ENCODE data around the gene ERN1.

ERN1 gene

DNA sequence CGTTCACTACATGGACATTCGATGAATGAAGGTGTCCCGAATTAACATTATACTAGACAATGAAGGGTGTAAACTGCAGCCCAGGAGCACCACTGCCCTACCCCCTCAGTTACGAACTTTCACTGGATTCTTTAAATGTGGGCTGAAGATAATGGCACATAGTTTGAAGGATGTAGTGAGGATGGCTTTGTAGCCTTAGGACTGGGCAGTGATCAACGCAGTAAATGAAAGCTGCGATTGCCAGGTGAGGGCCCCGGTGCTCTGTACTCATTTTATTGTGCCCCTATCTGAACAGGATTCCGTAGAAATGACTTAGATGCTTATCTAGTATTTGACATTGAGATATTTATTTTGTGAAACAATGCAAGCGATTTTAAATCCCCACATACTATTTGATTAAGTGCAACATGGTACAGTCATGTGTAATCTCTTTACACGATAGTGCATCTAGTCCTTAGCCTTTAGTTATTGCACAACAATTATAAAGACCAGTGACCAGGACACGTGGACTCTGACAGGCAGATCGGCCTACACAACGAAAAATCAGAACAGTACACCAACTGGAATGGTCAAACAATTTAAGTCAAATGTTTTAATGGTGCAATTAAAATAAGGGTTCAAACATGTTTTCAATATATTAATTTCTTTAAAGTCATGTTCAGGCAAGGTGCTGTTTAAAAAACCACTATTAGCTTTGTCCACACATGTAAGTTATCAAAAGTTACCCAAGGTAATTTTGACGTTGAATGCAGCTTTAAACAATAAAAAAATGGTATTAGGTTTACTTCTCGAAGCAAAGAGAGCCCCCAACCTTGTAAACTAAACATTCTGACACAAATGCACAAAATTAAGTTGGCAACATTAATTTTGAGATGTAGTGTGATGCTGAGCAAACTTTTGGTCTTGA, 17.4 kb upstream of the ERN1 start:
- no peak for ATAC-seq (ENCODE audit: insufficient read depth, low read depth)
- DNase-seq = no peak
- Histone ChIP-seq H2AFZ (ENCODE audit: low read depth, low read length) (no peak overlapping the region), H3K79me2 (ENCODE audit: insufficient read depth, low read length) (peaks cover 17% of the 10 kb centered on the region), H4K20me1 (ENCODE audit: insufficient read depth, low read length) (0 out of 2 replicates have a peak, but pooled peaks cover 5% of the 10 kb centered on the region), H3K4me2 (ENCODE audit: insufficient read depth, low read length) (peak overlapping the region; percentile 73), H3K36me3 (ENCODE audit: insufficient read depth, low read length) (peaks cover 30% of the 10 kb centered on the region), H3K27me3 (ENCODE audit: insufficient read depth, low read length, poor library complexity) (no peaks in the 10 kb centered on the region), H3K4me3 (ENCODE audit: low read depth in 1 of 2, low read length in 2 of 2) (peak overlapping the region; percentile 73 to 74; a peak in 3 of 4 replicates), H3K4me1 (ENCODE audit: insufficient read depth, low read length) (peaks cover 20% of the 10 kb centered on the region), H3K9ac (ENCODE audit: low read depth, low read length) (peak overlapping the region; percentile 81), H3K9me3 (ENCODE audit: insufficient read depth, low read length, severe bottlenecking) (no peaks in the 10 kb centered on the region), H3K27ac (ENCODE audit: low read length) (peak overlapping the region; percentile 86)
- no peak for TF ChIP-seq EZH2 (IDR thresholded peaks at IDR 0.05; ENCODE audit: borderline replicate concordance, low read depth, low read length, severe bottlenecking)
- TF ChIP-seq, protein P1, sequence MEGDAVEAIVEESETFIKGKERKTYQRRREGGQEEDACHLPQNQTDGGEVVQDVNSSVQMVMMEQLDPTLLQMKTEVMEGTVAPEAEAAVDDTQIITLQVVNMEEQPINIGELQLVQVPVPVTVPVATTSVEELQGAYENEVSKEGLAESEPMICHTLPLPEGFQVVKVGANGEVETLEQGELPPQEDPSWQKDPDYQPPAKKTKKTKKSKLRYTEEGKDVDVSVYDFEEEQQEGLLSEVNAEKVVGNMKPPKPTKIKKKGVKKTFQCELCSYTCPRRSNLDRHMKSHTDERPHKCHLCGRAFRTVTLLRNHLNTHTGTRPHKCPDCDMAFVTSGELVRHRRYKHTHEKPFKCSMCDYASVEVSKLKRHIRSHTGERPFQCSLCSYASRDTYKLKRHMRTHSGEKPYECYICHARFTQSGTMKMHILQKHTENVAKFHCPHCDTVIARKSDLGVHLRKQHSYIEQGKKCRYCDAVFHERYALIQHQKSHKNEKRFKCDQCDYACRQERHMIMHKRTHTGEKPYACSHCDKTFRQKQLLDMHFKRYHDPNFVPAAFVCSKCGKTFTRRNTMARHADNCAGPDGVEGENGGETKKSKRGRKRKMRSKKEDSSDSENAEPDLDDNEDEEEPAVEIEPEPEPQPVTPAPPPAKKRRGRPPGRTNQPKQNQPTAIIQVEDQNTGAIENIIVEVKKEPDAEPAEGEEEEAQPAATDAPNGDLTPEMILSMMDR (IDR thresholded peaks at IDR 0.05; ENCODE audit: borderline replicate concordance, extremely low read depth, low read length, poor library complexity, severe bottlenecking) = no peak

DNA sequence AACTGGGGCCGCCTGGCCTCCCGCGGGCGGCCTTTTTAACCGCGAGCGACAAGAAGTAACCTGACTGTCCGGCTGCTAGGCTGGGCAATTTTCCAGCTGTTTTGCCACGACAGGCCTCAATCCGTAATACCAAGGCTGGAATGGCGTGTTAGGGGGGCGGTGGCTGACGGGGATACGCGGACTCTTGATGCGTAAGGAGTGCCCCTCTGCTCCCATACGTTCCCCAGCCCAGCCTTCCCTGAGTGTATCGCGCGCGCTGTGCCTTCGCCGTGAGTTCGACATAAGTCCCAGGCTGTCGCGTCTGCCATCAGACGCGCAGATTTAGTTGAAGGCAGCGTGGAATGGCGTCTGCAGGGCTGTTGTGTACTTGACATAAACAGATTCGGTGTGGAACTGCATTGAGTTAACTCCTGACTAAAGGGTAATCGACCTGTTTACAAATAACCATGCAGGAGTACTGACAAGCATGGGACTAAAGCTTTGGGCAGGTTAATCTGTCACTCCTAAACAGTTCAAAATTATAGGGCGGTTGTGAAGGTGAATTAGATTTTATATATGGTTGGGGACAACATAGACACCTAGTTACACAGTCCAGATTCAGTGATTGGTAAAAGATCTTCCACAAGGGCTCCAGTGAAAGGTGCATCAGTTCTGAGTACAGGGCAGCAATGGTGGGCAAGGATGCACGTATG, 16.6 kb upstream of the ERN1 start:
- Histone ChIP-seq H3K4me3 (ENCODE audit: low read depth in 1 of 2, low read length in 2 of 2) (peak overlapping the region; percentile 73 to 74), H3K79me2 (ENCODE audit: insufficient read depth, low read length) (peaks cover 17% of the 10 kb centered on the region), H2AFZ (ENCODE audit: low read depth, low read length) (peak overlapping the region; percentile 77), H3K36me3 (ENCODE audit: insufficient read depth, low read length) (peaks cover 25% of the 10 kb centered on the region), H3K9ac (ENCODE audit: low read depth, low read length) (peak overlapping the region; percentile 81), H4K20me1 (ENCODE audit: insufficient read depth, low read length) (0 out of 2 replicates have a peak, but pooled peaks cover 5% of the 10 kb centered on the region), H3K27me3 (ENCODE audit: insufficient read depth, low read length, poor library complexity) (no peaks in the 10 kb centered on the region), H3K9me3 (ENCODE audit: insufficient read depth, low read length, severe bottlenecking) (no peaks in the 10 kb centered on the region), H3K4me1 (ENCODE audit: insufficient read depth, low read length) (peaks cover 20% of the 10 kb centered on the region), H3K27ac (ENCODE audit: low read length) (peak overlapping the region; percentile 86), H3K4me2 (ENCODE audit: insufficient read depth, low read length) (peak overlapping the region; percentile 73)
- ATAC-seq (ENCODE audit: insufficient read depth, low read depth) = peak; percentile 36
- peak; percentile 63 for DNase-seq
- TF ChIP-seq EZH2 (IDR thresholded peaks at IDR 0.05; ENCODE audit: borderline replicate concordance, low read depth, low read length, severe bottlenecking) = no peak
- TF ChIP-seq, protein P1 (IDR thresholded peaks at IDR 0.05; ENCODE audit: borderline replicate concordance, extremely low read depth, low read length, poor library complexity, severe bottlenecking) = no peak

DNA sequence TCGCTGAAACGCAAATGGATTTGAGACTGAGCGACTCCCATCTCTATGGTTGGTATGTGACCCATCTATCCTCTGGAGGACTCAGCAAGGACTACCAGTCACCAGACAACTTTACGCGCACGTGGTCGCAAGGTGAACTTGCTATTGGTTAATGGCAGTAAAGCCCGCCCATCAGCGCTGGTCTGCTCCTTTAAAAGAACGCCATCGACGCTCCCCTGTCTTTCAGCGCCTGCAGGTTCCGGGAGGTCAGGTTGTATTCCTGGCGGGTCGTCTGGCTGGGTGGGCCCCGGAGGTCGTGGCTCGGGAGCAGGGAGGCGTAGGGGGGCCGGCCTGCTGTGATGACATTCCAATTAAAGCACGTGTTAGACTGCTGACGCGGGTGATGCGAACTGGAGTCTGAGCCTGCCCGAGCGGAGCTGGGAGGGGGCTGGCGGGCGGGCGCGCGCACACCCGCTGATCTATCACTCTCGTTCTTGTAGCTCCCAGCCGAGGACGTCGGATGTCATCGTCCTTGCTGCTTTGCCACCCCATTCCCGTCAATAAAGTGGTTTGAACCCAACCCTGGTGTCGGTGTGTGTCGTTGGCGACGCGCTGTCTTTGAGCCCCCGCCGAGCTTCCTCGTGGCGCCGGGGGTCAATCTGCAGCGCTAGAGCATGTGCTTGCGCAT, 15.9 kb upstream of the ERN1 start:
- Histone ChIP-seq H3K4me2 (ENCODE audit: insufficient read depth, low read length) (peak overlapping the region; percentile 82), H3K27me3 (ENCODE audit: insufficient read depth, low read length, poor library complexity) (no peaks in the 10 kb centered on the region), H3K9me3 (ENCODE audit: insufficient read depth, low read length, severe bottlenecking) (no peaks in the 10 kb centered on the region), H3K27ac (ENCODE audit: low read length) (peak overlapping the region; percentile 86), H3K9ac (ENCODE audit: low read depth, low read length) (peak overlapping the region; percentile 81), H3K36me3 (ENCODE audit: insufficient read depth, low read length) (peaks cover 25% of the 10 kb centered on the region), H2AFZ (ENCODE audit: low read depth, low read length) (peak overlapping the region; percentile 81), H3K4me3 (ENCODE audit: low read depth in 1 of 2, low read length in 2 of 2) (peak overlapping the region; percentile 73 to 74), H3K4me1 (ENCODE audit: insufficient read depth, low read length) (peaks cover 20% of the 10 kb centered on the region), H3K79me2 (ENCODE audit: insufficient read depth, low read length) (peaks cover 17% of the 10 kb centered on the region), H4K20me1 (ENCODE audit: insufficient read depth, low read length) (0 out of 2 replicates have a peak, but pooled peaks cover 5% of the 10 kb centered on the region)
- no peak for TF ChIP-seq EZH2 (IDR thresholded peaks at IDR 0.05; ENCODE audit: borderline replicate concordance, low read depth, low read length, severe bottlenecking)
- TF ChIP-seq, protein P1 (IDR thresholded peaks at IDR 0.05; ENCODE audit: borderline replicate concordance, extremely low read depth, low read length, poor library complexity, severe bottlenecking) = no peak
- ATAC-seq (ENCODE audit: insufficient read depth, low read depth) (peak; percentile 93), DNase-seq (peak; percentile 98)

All from DND-41 (cell line).